WTC11 (cell line): ENCODE data around the gene DCAF5. TPM values are rescaled to one million over a fixed set of nuclear protein-coding genes. Genes with fewer than 3 reads are reported as not detected.
A peak's percentile ranks its signal among the peaks of the same experiment; 100 is the strongest.

ENCODE experiments used
- ATAC-seq: fragments of 200-7000 bp; cut with Tn5 transposase; 2 replicates; pipeline ENCODE4 v1.10.0; 2021; ENCODE audit warnings: mild to moderate bottlenecking, moderate library complexity
- CTCF ChIA-PET: fragments of 300-600 bp; sonication (Branson Sonifier 250); formaldehyde crosslinking; loops from one replicate; lab custom pipeline; 2021; ENCODE audit warnings: antibody characterized with exemption; lab: Charles Lee
- POLR2A ChIA-PET: fragments of 350-600 bp; sonication (Branson Sonifier 250); formaldehyde crosslinking; loops from one replicate; lab custom pipeline; 2021; ENCODE audit warnings: antibody characterized with exemption; lab: Charles Lee
- DNase-seq: peaks from one replicate; pipeline ENCODE4 v3.0.0; 2021; ENCODE audit warnings: low spot score
- H3K27ac Mint-ChIP-seq: 2 replicates; pipeline ENCODE4 v1.8.0; 2021; ENCODE audit warnings: mixed read lengths
- H3K27me3 Mint-ChIP-seq: 2 replicates; pipeline ENCODE4 v1.8.0; 2021; ENCODE audit warnings: low read depth, mild to moderate bottlenecking, moderate library complexity, mixed read lengths
- H3K36me3 Mint-ChIP-seq: 2 replicates; pipeline ENCODE4 v1.8.0; 2021; ENCODE audit warnings: mixed read lengths
- H3K4me1 Mint-ChIP-seq: 2 replicates; pipeline ENCODE4 v1.8.0; 2022; ENCODE audit warnings: mixed read lengths
- H3K4me3 Mint-ChIP-seq: 2 replicates; pipeline ENCODE4 v1.8.0; 2021; ENCODE audit warnings: mild to moderate bottlenecking, moderate library complexity, mixed read lengths
- H3K9me3 Mint-ChIP-seq: 2 replicates; pipeline ENCODE4 v1.8.0; 2021; ENCODE audit warnings: mixed read lengths
- ATF2 ChIP-seq: sonication (generic); formaldehyde crosslinking; IDR thresholded peaks from 2 replicates; pipeline ENCODE4 v1.8.1; 2022; ENCODE audit warnings: low read depth, missing genetic modification reagents, borderline replicate concordance
- CDX4 ChIP-seq: fragments of 250-450 bp; sonication (Bioruptor Pico); IDR thresholded peaks from 2 replicates; pipeline ENCODE4 v1.9.0; 2021; ENCODE audit warnings: moderate library complexity, mild to moderate bottlenecking, inconsistent platforms, borderline replicate concordance
- MLX ChIP-seq: sonication (generic); formaldehyde crosslinking; IDR thresholded peaks from 2 replicates; pipeline ENCODE4 v1.8.1; 2023; ENCODE audit warnings: mild to moderate bottlenecking, missing genetic modification reagents, moderate library complexity
- NR1H2 ChIP-seq: sonication (generic); formaldehyde crosslinking; IDR thresholded peaks from 2 replicates; pipeline ENCODE4 v1.9.0; 2021; ENCODE audit warnings: mild to moderate bottlenecking, moderate library complexity, missing genetic modification reagents
- NR2C2 ChIP-seq: sonication (generic); formaldehyde crosslinking; IDR thresholded peaks from 2 replicates; pipeline ENCODE4 v1.8.0; 2022; ENCODE audit warnings: mild to moderate bottlenecking, missing genetic modification reagents
- OVOL2 ChIP-seq: fragments of 250-450 bp; sonication (Bioruptor Pico); IDR thresholded peaks from 2 replicates; pipeline ENCODE4 v1.9.0; 2021; ENCODE audit warnings: mild to moderate bottlenecking, borderline replicate concordance
- PRDM15 ChIP-seq: sonication (generic); formaldehyde crosslinking; IDR thresholded peaks from 2 replicates; pipeline ENCODE4 v1.8.0; 2022; ENCODE audit warnings: missing genetic modification reagents
- ZNF219 ChIP-seq: sonication (generic); formaldehyde crosslinking; IDR thresholded peaks from 2 replicates; pipeline ENCODE4 v1.8.0; 2023; ENCODE audit warnings: missing genetic modification reagents, mild to moderate bottlenecking, borderline replicate concordance
- ZNF232 ChIP-seq: sonication (generic); formaldehyde crosslinking; IDR thresholded peaks from 2 replicates; pipeline ENCODE4 v1.8.0; 2022; ENCODE audit warnings: mild to moderate bottlenecking, missing genetic modification reagents
- ZNF317 ChIP-seq: sonication (generic); formaldehyde crosslinking; IDR thresholded peaks from 2 replicates; pipeline ENCODE4 v1.8.1; 2023; ENCODE audit warnings: low read depth, mild to moderate bottlenecking, moderate library complexity, missing genetic modification reagents, borderline replicate concordance
- ZNF416 ChIP-seq: fragments of 250-450 bp; sonication (Bioruptor Pico); IDR thresholded peaks from 2 replicates; pipeline ENCODE4 v1.9.0; 2021; ENCODE audit warnings: mild to moderate bottlenecking, inconsistent platforms
- ZNF671 ChIP-seq: fragments of 250-450 bp; sonication (Bioruptor Pico); IDR thresholded peaks from 2 replicates; pipeline ENCODE4 v1.8.0; 2021; ENCODE audit warnings: mild to moderate bottlenecking
- total RNA-seq: library from RNA; stranded (reverse); gene quantifications from 3 replicates; pipeline ENCODE4 v1.2.3, GENCODE V29; 2021
- TF ChIP-seq, protein P1 (sequence below): sonication (generic); formaldehyde crosslinking; IDR thresholded peaks from 2 replicates; pipeline ENCODE4 v1.8.1; 2023; ENCODE audit warnings: mild to moderate bottlenecking, missing genetic modification reagents, borderline replicate concordance
- TF ChIP-seq, protein P2 (sequence below): sonication (generic); formaldehyde crosslinking; IDR thresholded peaks from 2 replicates; pipeline ENCODE4 v1.8.0; 2023; ENCODE audit warnings: missing genetic modification reagents

DCAF5 gene
- total RNA-seq, 1 experiment from 2014 or later, result 30.3 TPM

GRCh38 chr14:69052181-69052601 lies 100.7 kb downstream of the DCAF5 start:
- Mint-ChIP-seq H3K27me3 (no peaks in the 10 kb centered on the region), H3K27ac (no peak overlapping the region), H3K4me1 (peaks cover 37% of the 10 kb centered on the region), H3K36me3 (peaks cover 21% of the 10 kb centered on the region), H3K9me3 (no peaks in the 10 kb centered on the region), H3K4me3 (no peak overlapping the region)
- ATAC-seq (no peak), DNase-seq (no peak)
- TF ChIP-seq, protein P1, sequence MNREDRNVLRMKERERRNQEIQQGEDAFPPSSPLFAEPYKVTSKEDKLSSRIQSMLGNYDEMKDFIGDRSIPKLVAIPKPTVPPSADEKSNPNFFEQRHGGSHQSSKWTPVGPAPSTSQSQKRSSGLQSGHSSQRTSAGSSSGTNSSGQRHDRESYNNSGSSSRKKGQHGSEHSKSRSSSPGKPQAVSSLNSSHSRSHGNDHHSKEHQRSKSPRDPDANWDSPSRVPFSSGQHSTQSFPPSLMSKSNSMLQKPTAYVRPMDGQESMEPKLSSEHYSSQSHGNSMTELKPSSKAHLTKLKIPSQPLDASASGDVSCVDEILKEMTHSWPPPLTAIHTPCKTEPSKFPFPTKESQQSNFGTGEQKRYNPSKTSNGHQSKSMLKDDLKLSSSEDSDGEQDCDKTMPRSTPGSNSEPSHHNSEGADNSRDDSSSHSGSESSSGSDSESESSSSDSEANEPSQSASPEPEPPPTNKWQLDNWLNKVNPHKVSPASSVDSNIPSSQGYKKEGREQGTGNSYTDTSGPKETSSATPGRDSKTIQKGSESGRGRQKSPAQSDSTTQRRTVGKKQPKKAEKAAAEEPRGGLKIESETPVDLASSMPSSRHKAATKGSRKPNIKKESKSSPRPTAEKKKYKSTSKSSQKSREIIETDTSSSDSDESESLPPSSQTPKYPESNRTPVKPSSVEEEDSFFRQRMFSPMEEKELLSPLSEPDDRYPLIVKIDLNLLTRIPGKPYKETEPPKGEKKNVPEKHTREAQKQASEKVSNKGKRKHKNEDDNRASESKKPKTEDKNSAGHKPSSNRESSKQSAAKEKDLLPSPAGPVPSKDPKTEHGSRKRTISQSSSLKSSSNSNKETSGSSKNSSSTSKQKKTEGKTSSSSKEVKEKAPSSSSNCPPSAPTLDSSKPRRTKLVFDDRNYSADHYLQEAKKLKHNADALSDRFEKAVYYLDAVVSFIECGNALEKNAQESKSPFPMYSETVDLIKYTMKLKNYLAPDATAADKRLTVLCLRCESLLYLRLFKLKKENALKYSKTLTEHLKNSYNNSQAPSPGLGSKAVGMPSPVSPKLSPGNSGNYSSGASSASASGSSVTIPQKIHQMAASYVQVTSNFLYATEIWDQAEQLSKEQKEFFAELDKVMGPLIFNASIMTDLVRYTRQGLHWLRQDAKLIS (CRISPR knock-in tag), result no peak
- ChIA-PET POLR2A (no interaction called here), CTCF (no interaction called here)

GRCh38 chr14:69050240-69051184 lies 102.4 kb downstream of the DCAF5 start:
- no peaks in the 10 kb centered on the region for H3K9me3 Mint-ChIP-seq
- ATAC-seq (no peak), DNase-seq (no peak)
- peaks cover 39% of the 10 kb centered on the region for H3K4me1 Mint-ChIP-seq
- no peak overlapping the region for H3K4me3 Mint-ChIP-seq
- peaks cover 21% of the 10 kb centered on the region for H3K36me3 Mint-ChIP-seq
- TF ChIP-seq ZNF671 (no peak), NR1H2 (no peak)
- POLR2A ChIA-PET, result interaction anchor here (0.7 kb wide), 1 partner anchor 40 kb away, joined by 3 read pairs; no protein-coding TSS in a partner anchor
- H3K27ac Mint-ChIP-seq, result no peak overlapping the region
- CTCF ChIA-PET, result interaction anchor here (0.6 to 1.4 kb wide), 7 partner anchors 12 to 139 kb away, joined by 3 to 6 read pairs (median 4); no protein-coding TSS in a partner anchor
- H3K27me3 Mint-ChIP-seq, result no peaks in the 10 kb centered on the region

DNA sequence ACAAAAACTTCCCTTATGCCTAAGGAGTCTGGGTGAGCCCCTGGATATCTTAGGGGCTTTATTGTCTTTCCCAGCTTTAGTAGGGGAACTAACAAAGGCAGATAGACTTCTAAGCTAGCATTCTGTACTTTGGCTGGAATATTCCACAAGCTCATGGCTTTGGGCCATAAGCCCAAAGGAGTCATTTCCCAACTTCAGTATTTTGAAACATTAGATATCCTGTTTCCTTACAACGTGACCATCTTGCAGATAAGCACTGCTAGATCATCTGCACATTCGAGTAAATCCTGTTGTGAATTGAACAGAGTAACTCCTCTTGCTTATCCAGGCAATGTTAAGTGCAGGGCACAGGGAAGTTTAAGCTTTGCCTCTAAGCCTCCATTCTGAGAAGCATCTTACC lies 103.2 kb downstream of the DCAF5 start:
- no peak overlapping the region for H3K4me3 Mint-ChIP-seq
- POLR2A ChIA-PET, result no interaction called here
- TF ChIP-seq ZNF317 (CRISPR knock-in tag), result no peak
- TF ChIP-seq OVOL2 (CRISPR knock-in tag), result no peak
- no peak for TF ChIP-seq ZNF232 (CRISPR knock-in tag)
- TF ChIP-seq, all 79 proteins: peak for 0
- peaks cover 13% of the 10 kb centered on the region for H3K36me3 Mint-ChIP-seq
- H3K27ac Mint-ChIP-seq, result no peak overlapping the region
- H3K4me1 Mint-ChIP-seq, result peaks cover 47% of the 10 kb centered on the region
- CTCF ChIA-PET, result interaction anchor here (0.7 to 1.4 kb wide), 5 partner anchors 14 to 687 kb away, joined by 3 to 6 read pairs (median 4); no protein-coding TSS in a partner anchor
- ATAC-seq (no peak), DNase-seq (no peak)
- H3K9me3 Mint-ChIP-seq, result no peaks in the 10 kb centered on the region
- no peaks in the 10 kb centered on the region for H3K27me3 Mint-ChIP-seq

DNA sequence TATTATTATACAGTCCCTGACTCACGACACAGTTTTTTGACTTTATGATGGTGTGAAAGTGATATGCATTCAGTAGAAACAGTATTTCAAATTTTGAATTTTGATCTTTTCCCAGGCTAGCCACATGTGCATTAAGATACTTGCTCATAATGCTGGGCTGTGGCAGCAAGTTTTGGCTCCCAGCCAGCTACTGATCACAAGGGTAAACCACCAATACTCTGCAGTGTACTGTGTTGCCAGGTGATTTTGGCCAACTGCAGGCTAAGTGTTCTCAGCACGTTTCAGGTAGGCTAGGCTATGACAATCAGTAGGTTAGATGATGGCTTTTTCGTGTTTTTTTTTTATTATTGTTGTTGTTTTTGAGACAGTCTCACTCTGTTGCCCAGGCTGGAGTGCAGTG lies 104.5 kb downstream of the DCAF5 start:
- ATAC-seq, result no peak
- peaks cover 59% of the 10 kb centered on the region for H3K4me1 Mint-ChIP-seq
- CTCF ChIA-PET, result no interaction called here
- no peak overlapping the region for H3K4me3 Mint-ChIP-seq
- H3K36me3 Mint-ChIP-seq, result peaks cover 3% of the 10 kb centered on the region; the same call in 1 of the 2 replicates
- POLR2A ChIA-PET, result interaction anchor here (1.3 kb wide), 1 partner anchor 10 kb away, joined by 3 read pairs; no protein-coding TSS in a partner anchor
- no peak for DNase-seq
- no peaks in the 10 kb centered on the region for H3K27me3 Mint-ChIP-seq
- H3K9me3 Mint-ChIP-seq, result no peaks in the 10 kb centered on the region
- 0 out of 2 replicates have a peak overlapping the region, but pooled peaks have one; percentile 44 for H3K27ac Mint-ChIP-seq
- TF ChIP-seq, protein P2, sequence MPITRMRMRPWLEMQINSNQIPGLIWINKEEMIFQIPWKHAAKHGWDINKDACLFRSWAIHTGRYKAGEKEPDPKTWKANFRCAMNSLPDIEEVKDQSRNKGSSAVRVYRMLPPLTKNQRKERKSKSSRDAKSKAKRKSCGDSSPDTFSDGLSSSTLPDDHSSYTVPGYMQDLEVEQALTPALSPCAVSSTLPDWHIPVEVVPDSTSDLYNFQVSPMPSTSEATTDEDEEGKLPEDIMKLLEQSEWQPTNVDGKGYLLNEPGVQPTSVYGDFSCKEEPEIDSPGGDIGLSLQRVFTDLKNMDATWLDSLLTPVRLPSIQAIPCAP, result no peak
- TF ChIP-seq NR2C2 (CRISPR knock-in tag) (no peak), ATF2 (no peak), PRDM15 (no peak), MLX (CRISPR knock-in tag) (no peak), CDX4 (CRISPR knock-in tag) (no peak), ZNF219 (CRISPR knock-in tag) (no peak), ZNF416 (CRISPR knock-in tag) (no peak)
